Measurements from ENCODE around the gene LRRC75A.
"Not testable (repeated sequence)": the region's sequence is repeated elsewhere in the genome, so short reads cannot be mapped to it uniquely, and the experiment has no call there.

Gene LRRC75A

DNA sequence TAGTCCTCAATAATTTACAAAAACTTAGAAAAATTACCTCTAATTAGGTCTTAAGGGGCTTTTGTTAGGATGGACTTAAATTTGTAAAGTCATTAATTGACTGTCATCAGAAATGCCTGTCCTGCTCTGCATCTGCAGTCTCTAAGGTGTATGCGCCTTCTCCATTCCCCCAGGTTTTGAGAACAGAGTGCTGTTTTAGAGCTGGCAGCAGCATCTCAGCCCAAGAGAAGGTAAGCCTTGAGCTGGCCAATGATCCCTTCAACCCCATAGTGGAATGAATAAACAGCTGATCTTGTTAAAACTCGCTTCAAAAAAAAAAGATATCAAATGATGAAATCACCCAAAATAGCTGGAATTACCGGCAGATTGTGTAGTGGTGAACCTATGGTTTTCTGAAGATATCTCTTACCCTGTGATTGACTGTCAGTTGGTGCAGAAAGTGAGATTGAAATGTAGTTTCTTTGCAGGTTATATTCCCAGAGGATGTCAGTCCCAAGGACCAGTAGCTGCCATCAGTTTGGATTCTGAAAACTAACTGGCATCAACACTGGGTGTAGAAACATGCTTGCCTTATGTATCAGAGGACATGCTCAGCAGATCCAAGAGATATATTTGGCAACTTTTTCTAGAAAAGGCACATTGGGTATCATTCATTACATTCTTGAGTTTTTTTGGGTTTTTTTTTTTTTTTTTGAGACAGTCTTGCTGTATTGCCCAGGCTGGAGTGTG is 50.9 kb downstream of the LRRC75A start:
- Histone ChIP-seq H3K36me3 (ENCODE audit: control insufficient read depth in 2 of 2, insufficient read depth in 2 of 2, low read length in 2 of 2) (peaks cover 13 to 25% of the 10 kb centered on the region in 2 donors), H3K27ac (ENCODE audit: low read length) (no peak overlapping the region), H3K27me3 (ENCODE audit: control insufficient read depth in 1 of 2, insufficient read depth in 2 of 2, low read length in 2 of 2) (no peaks in the 10 kb centered on the region), H3K4me1 (ENCODE audit: control insufficient read depth, insufficient read depth, low read length) (peaks cover 39% of the 10 kb centered on the region), H3K9me3 (ENCODE audit: control insufficient read depth in 2 of 2, low read length in 2 of 2) (no peaks in the 10 kb centered on the region), H3K4me3 (ENCODE audit: low read length in 2 of 2) (no peak overlapping the region), H3K9ac (ENCODE audit: low read length in 2 of 2) (no peak overlapping the region)

DNA sequence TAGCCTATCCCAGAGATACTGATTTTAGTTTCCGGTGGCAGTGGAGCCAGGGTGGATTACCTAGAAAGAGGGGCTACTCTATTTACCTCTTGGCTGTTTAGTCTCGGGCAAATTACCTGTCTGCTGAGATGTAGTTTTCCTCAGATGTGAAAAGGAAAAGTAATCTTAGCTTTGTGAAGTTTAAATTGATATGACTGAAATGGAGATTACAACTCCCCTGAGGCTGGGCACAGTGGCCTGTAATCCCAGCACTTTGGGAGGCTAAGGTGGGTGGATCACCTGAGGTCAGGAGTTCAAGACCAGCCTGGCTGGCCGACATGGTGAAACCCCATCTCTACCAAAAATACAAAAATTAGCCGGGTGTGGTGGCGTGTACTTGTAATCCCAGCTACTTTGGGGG is 51.6 kb downstream of the LRRC75A start:
- Histone ChIP-seq H3K4me3 (ENCODE audit: low read length in 2 of 2) (peak overlapping the region; percentile 65 to 97), H3K4me1 (ENCODE audit: control insufficient read depth, insufficient read depth, low read length) (peaks cover 36% of the 10 kb centered on the region), H3K36me3 (ENCODE audit: control insufficient read depth in 2 of 2, insufficient read depth in 2 of 2, low read length in 2 of 2) (peaks cover 13 to 25% of the 10 kb centered on the region in 2 donors), H3K9ac (ENCODE audit: low read length in 2 of 2) (peak overlapping the region; percentile 79 to 93)
- not testable (repeated sequence) for H3K9me3 ChIP-seq (ENCODE audit: control insufficient read depth in 2 of 2, low read length in 2 of 2); H3K27me3 ChIP-seq (ENCODE audit: control insufficient read depth in 1 of 2, insufficient read depth in 2 of 2, low read length in 2 of 2); H3K27ac ChIP-seq (ENCODE audit: low read length)

DNA sequence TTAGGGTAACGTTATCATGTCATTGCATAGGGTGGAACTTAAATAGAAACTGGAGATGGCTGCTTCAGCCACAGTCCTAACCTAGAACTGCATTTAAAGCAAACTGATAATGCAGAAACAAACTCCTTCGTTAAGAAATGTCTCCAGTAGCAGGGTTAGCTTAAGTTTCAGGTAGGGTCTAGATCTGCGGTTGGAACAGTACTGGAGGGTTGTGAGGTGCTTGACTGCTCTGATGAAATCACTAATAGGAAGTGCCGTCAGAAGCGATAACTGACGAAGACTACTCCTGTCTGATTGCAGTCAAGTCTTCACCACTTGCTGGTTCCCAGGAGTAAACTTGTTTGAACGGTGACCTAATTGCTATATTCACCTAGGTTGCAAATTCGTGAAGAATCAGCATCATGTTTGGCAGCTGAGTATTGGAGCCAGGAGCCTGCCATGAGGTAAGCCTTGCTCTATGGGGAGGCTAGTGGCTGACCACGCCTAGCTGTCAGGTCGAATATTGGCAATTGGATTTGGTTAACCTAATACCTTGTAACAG is 52.1 kb downstream of the LRRC75A start:
- H3K9ac ChIP-seq (ENCODE audit: low read length in 2 of 2), result peak overlapping the region; percentile 79 to 93
- peaks cover 34% of the 10 kb centered on the region for H3K4me1 ChIP-seq (ENCODE audit: control insufficient read depth, insufficient read depth, low read length)
- H3K27ac ChIP-seq (ENCODE audit: low read length), result no peak overlapping the region
- peaks cover 13 to 25% of the 10 kb centered on the region in 2 donors for H3K36me3 ChIP-seq (ENCODE audit: control insufficient read depth in 2 of 2, insufficient read depth in 2 of 2, low read length in 2 of 2)
- peak overlapping the region; percentile 65 to 97 for H3K4me3 ChIP-seq (ENCODE audit: low read length in 2 of 2)
- no peaks in the 10 kb centered on the region for H3K9me3 ChIP-seq (ENCODE audit: control insufficient read depth in 2 of 2, low read length in 2 of 2)
- H3K27me3 ChIP-seq (ENCODE audit: control insufficient read depth in 1 of 2, insufficient read depth in 2 of 2, low read length in 2 of 2), result no peaks in the 10 kb centered on the region

- Histone ChIP-seq H3K27me3 (ENCODE audit: control insufficient read depth in 1 of 2, insufficient read depth in 2 of 2, low read length in 2 of 2) (no peaks in the 10 kb centered on the region), H3K4me1 (ENCODE audit: control insufficient read depth, insufficient read depth, low read length) (peaks cover 34% of the 10 kb centered on the region), H3K36me3 (ENCODE audit: control insufficient read depth in 2 of 2, insufficient read depth in 2 of 2, low read length in 2 of 2) (peaks cover 13 to 25% of the 10 kb centered on the region in 2 donors), H3K9ac (ENCODE audit: low read length in 2 of 2) (peak overlapping the region; percentile 79 to 93), H3K4me3 (ENCODE audit: low read length in 2 of 2) (peak overlapping the region; percentile 65 to 97), H3K27ac (ENCODE audit: low read length) (peak overlapping the region; percentile 74), H3K9me3 (ENCODE audit: control insufficient read depth in 2 of 2, low read length in 2 of 2) (no peaks in the 10 kb centered on the region)
Observed at GRCh38 chr17:16439303-16439791, 52.6 kb downstream of the LRRC75A start.

GRCh38 chr17:16438557-16439302 is 53.3 kb downstream of the LRRC75A start:
- no peaks in the 10 kb centered on the region for H3K9me3 ChIP-seq (ENCODE audit: control insufficient read depth in 2 of 2, low read length in 2 of 2)
- peak overlapping the region; percentile 74 for H3K27ac ChIP-seq (ENCODE audit: low read length)
- H3K36me3 ChIP-seq (ENCODE audit: control insufficient read depth in 2 of 2, insufficient read depth in 2 of 2, low read length in 2 of 2), result peaks cover 13 to 24% of the 10 kb centered on the region in 2 donors
- H3K4me3 ChIP-seq (ENCODE audit: low read length in 2 of 2), result peak overlapping the region; percentile 76 to 97
- peak overlapping the region; percentile 79 to 93 for H3K9ac ChIP-seq (ENCODE audit: low read length in 2 of 2)
- H3K27me3 ChIP-seq (ENCODE audit: control insufficient read depth in 1 of 2, insufficient read depth in 2 of 2, low read length in 2 of 2), result no peaks in the 10 kb centered on the region
- H3K4me1 ChIP-seq (ENCODE audit: control insufficient read depth, insufficient read depth, low read length), result peaks cover 34% of the 10 kb centered on the region

- Histone ChIP-seq H3K36me3 (ENCODE audit: control insufficient read depth in 2 of 2, insufficient read depth in 2 of 2, low read length in 2 of 2) (peaks cover 13 to 19% of the 10 kb centered on the region in 2 donors), H3K9ac (ENCODE audit: low read length in 2 of 2) (peak overlapping the region; percentile 74 to 79), H3K4me3 (ENCODE audit: low read length in 2 of 2) (peak overlapping the region; percentile 76 to 97), H3K27me3 (ENCODE audit: control insufficient read depth in 1 of 2, insufficient read depth in 2 of 2, low read length in 2 of 2) (no peaks in the 10 kb centered on the region), H3K9me3 (ENCODE audit: control insufficient read depth in 2 of 2, low read length in 2 of 2) (no peaks in the 10 kb centered on the region), H3K27ac (ENCODE audit: low read length) (peak overlapping the region; percentile 74), H3K4me1 (ENCODE audit: control insufficient read depth, insufficient read depth, low read length) (peaks cover 32% of the 10 kb centered on the region)
Observed at GRCh38 chr17:16438173-16438556, 53.8 kb downstream of the LRRC75A start.

- Histone ChIP-seq H3K27ac (ENCODE audit: low read length) (no peak overlapping the region), H3K9ac (ENCODE audit: low read length in 2 of 2) (no peak overlapping the region), H3K4me3 (ENCODE audit: low read length in 2 of 2) (no peak overlapping the region), H3K27me3 (ENCODE audit: control insufficient read depth in 1 of 2, insufficient read depth in 2 of 2, low read length in 2 of 2) (no peaks in the 10 kb centered on the region), H3K36me3 (ENCODE audit: control insufficient read depth in 2 of 2, insufficient read depth in 2 of 2, low read length in 2 of 2) (peaks cover 6 to 8% of the 10 kb centered on the region in 2 donors), H3K4me1 (ENCODE audit: control insufficient read depth, insufficient read depth, low read length) (peaks cover 24% of the 10 kb centered on the region), H3K9me3 (ENCODE audit: control insufficient read depth in 2 of 2, low read length in 2 of 2) (no peaks in the 10 kb centered on the region)
Observed at GRCh38 chr17:16437083-16437482, 54.9 kb downstream of the LRRC75A start.

DNA sequence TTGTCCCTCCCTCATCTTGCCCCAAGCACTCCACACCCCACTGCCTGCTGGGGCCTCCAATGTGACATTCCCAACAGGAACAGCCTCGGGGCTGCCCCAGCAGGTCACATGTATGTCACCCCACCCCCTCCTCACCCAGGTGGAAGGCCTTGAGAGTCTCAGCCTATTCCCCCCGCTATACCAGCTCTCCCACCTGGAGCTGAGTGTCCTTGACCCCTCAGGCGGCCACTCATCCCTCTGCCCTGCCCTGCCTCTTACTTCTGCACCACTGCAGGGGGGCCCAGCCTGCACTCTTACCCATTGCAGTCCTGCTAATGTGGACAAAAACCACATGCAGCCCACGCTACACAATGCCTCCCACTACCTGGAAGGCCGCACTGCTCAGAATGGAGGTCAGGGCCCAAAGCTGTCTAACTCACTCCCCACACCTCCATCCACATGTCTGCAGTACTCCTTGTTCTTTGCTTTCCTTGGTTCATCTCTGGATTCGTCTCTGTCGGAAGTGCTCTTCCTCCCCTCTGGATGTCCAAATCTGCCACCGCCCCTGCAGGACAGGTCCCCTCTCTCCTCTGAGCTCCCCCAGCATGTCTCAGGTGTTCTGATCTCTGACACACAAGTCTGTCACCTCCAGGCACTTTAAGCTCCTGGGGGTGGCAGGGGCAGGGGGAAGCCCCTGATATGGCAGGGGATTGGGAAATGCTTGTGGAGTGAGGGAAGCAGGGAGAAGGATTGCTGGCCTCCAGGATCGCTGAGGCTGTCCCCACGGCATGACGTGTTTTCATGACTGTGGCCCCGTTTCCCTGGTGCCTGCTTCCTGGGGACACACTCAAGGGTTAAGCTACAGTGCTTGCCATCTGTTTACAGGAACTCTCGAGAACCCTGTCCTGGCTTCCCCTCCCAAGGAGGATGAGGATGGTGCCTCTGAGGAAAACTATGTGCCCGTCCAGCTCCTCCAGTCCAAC is 55.8 kb downstream of the LRRC75A start:
- Histone ChIP-seq H3K4me1 (ENCODE audit: control insufficient read depth, insufficient read depth, low read length) (peaks cover 23% of the 10 kb centered on the region), H3K27me3 (ENCODE audit: control insufficient read depth in 1 of 2, insufficient read depth in 2 of 2, low read length in 2 of 2) (no peaks in the 10 kb centered on the region), H3K9me3 (ENCODE audit: control insufficient read depth in 2 of 2, low read length in 2 of 2) (no peaks in the 10 kb centered on the region), H3K9ac (ENCODE audit: low read length in 2 of 2) (no peak overlapping the region), H3K4me3 (ENCODE audit: low read length in 2 of 2) (no peak overlapping the region), H3K36me3 (ENCODE audit: control insufficient read depth in 2 of 2, insufficient read depth in 2 of 2, low read length in 2 of 2) (peaks cover 2 to 4% of the 10 kb centered on the region in 2 donors), H3K27ac (ENCODE audit: low read length) (no peak overlapping the region)

DNA sequence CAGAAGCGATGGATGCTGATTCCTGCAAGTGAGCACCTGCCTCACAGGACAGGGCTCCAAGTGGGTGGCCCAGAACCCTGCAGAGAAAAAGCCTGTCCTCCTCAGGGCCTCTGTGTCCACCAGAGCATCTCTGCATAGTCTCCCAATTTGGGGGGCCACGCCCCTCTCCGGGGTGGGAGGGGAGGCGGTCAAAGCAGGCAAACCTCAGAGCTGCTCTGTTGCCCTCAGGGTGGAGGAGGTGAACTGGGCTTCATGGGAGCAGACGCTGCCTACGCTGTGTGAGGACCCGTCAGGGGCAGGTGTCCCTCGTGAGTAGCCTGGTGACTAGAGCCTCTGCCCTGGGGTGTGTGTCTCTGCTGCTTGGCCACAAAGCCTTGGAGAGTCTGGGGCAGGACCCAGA is 57.3 kb downstream of the LRRC75A start:
- H3K36me3 ChIP-seq (ENCODE audit: control insufficient read depth in 2 of 2, insufficient read depth in 2 of 2, low read length in 2 of 2), result no peaks in the 10 kb centered on the region
- H3K27me3 ChIP-seq (ENCODE audit: control insufficient read depth in 1 of 2, insufficient read depth in 2 of 2, low read length in 2 of 2), result no peaks in the 10 kb centered on the region
- H3K9ac ChIP-seq (ENCODE audit: low read length in 2 of 2), result no peak overlapping the region
- H3K4me3 ChIP-seq (ENCODE audit: low read length in 2 of 2), result no peak overlapping the region
- H3K9me3 ChIP-seq (ENCODE audit: control insufficient read depth in 2 of 2, low read length in 2 of 2), result no peaks in the 10 kb centered on the region
- no peak overlapping the region for H3K27ac ChIP-seq (ENCODE audit: low read length)
- H3K4me1 ChIP-seq (ENCODE audit: control insufficient read depth, insufficient read depth, low read length), result peaks cover 12% of the 10 kb centered on the region

GRCh38 chr17:16433514-16433913 is 58.5 kb downstream of the LRRC75A start:
- H3K9me3 ChIP-seq (ENCODE audit: control insufficient read depth in 2 of 2, low read length in 2 of 2), result no peaks in the 10 kb centered on the region
- H3K9ac ChIP-seq (ENCODE audit: low read length in 2 of 2), result no peak overlapping the region
- no peak overlapping the region for H3K27ac ChIP-seq (ENCODE audit: low read length)
- H3K27me3 ChIP-seq (ENCODE audit: control insufficient read depth in 1 of 2, insufficient read depth in 2 of 2, low read length in 2 of 2), result no peaks in the 10 kb centered on the region
- H3K4me1 ChIP-seq (ENCODE audit: control insufficient read depth, insufficient read depth, low read length), result peaks cover 5% of the 10 kb centered on the region
- H3K36me3 ChIP-seq (ENCODE audit: control insufficient read depth in 2 of 2, insufficient read depth in 2 of 2, low read length in 2 of 2), result no peaks in the 10 kb centered on the region
- no peak overlapping the region for H3K4me3 ChIP-seq (ENCODE audit: low read length in 2 of 2)
